ENCODE results near the gene CDCA5. TPM values are rescaled to one million over a fixed set of nuclear protein-coding genes. Genes with fewer than 3 reads are reported as not detected.

Gene CDCA5
- total RNA-seq, 2 donors from 2014 or later = 0.54 to 5.3 TPM

DNA sequence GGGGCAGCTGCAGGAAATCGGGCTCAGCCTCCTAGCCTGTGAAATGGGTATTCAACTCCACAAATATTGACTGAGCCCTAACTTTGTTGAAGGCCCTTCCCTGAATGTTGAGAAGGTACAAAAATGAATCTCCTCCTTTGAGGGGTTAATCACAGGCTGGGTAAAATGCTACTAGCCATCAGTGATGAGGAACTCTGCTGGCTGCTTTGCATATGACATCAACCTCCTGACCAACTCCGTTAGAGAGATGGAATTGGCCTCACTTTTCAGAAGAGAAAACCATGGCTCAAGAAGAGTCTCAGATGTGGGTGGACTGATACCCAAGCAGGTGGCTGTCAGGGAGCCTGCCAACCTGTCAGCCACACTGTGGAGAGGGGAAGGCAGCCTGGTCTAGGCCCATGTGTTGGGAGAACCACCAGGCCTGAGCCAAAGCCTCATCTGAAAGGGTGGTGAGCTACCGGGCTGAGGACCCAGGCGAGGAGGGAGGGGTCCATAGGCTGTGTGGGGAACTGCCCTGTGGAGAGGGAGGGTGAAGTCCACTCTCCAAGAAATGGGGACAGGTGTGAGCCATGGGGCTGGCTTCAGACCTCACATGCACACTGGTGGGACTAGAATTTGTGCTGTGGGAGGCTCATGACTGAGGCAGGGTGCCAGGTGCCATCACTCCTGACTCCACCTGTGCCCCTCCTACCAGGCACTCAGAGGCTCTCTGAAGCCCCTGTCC is 11.8 kb downstream of the CDCA5 start:
- H3K27me3 ChIP-seq (replicated peaks; ENCODE audit: insufficient read depth) = no peaks in the 10 kb centered on the region
- H3K27ac ChIP-seq = no peak overlapping the region
- H3K9me3 ChIP-seq = no peaks in the 10 kb centered on the region
- TF ChIP-seq, protein P1, sequence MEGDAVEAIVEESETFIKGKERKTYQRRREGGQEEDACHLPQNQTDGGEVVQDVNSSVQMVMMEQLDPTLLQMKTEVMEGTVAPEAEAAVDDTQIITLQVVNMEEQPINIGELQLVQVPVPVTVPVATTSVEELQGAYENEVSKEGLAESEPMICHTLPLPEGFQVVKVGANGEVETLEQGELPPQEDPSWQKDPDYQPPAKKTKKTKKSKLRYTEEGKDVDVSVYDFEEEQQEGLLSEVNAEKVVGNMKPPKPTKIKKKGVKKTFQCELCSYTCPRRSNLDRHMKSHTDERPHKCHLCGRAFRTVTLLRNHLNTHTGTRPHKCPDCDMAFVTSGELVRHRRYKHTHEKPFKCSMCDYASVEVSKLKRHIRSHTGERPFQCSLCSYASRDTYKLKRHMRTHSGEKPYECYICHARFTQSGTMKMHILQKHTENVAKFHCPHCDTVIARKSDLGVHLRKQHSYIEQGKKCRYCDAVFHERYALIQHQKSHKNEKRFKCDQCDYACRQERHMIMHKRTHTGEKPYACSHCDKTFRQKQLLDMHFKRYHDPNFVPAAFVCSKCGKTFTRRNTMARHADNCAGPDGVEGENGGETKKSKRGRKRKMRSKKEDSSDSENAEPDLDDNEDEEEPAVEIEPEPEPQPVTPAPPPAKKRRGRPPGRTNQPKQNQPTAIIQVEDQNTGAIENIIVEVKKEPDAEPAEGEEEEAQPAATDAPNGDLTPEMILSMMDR (IDR thresholded peaks at IDR 0.05) = no peak
- ATAC-seq (ENCODE audit: insufficient number of reproducible peaks, low FRiP score, low read depth) = no peak
- DNase-seq (ENCODE audit: low spot score) = no peak
- H3K36me3 ChIP-seq = no peaks in the 10 kb centered on the region
- H3K4me1 ChIP-seq (ENCODE audit: control insufficient read depth in 1 of 2, low read depth in 2 of 2) = no peaks in the 10 kb centered on the region
- no peak overlapping the region for H3K4me3 ChIP-seq

DNA sequence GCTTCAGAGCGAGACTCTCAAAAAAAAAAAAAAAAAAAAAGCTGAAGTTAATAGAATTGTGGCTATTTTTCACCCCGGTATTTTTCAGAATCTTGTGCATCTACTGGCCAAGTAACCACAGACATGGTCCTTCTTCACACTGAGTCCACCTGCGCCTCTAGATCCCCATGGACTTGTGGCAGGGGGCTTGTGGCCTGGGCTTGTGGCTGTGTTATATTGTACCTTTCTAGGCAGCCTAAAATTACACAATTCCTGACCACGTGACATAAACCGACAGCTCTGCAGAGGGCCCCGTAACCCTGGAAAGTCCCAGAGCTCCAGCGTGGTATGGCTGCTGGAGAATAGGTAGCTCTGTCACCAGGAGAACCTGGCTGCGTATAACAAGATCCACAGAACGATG is 14.6 kb downstream of the CDCA5 start:
- Histone ChIP-seq H3K27me3 (replicated peaks; ENCODE audit: insufficient read depth) (no peaks in the 10 kb centered on the region), H3K36me3 (no peaks in the 10 kb centered on the region), H3K27ac (no peak overlapping the region), H3K4me1 (ENCODE audit: control insufficient read depth in 1 of 2, low read depth in 2 of 2) (no peaks in the 10 kb centered on the region), H3K4me3 (no peak overlapping the region), H3K9me3 (no peaks in the 10 kb centered on the region)
- no peak for DNase-seq (ENCODE audit: low spot score)
- ATAC-seq (ENCODE audit: insufficient number of reproducible peaks, low FRiP score, low read depth) = no peak
- TF ChIP-seq, protein P1 (IDR thresholded peaks at IDR 0.05) = no peak

DNA sequence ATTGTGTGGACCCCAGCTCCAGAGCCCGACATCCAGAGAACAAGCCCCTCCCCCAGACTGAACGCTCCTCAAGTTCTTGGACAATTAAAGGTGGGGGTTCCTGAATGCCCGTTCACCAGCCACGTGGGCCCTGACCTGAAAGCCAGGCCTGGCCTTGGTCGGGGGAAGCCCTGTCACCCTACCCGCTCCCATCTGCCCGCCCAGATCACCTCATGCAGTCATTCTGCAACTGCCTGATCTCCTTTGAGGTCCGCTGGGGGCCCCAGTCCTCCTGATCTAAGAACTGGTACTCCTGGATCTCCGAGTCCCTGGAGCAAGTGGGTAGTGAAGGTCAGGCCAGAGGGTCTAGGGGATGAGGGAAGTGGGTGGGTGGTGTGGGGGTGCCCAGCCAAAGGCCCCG is 16.4 kb downstream of the CDCA5 start:
- no peaks in the 10 kb centered on the region for H3K27me3 ChIP-seq (replicated peaks; ENCODE audit: insufficient read depth)
- DNase-seq (ENCODE audit: low spot score) (no peak), ATAC-seq (ENCODE audit: insufficient number of reproducible peaks, low FRiP score, low read depth) (no peak)
- H3K36me3 ChIP-seq = no peaks in the 10 kb centered on the region
- H3K9me3 ChIP-seq = no peaks in the 10 kb centered on the region
- TF ChIP-seq, protein P1 (IDR thresholded peaks at IDR 0.05) = no peak
- no peak overlapping the region for H3K4me3 ChIP-seq
- no peaks in the 10 kb centered on the region for H3K4me1 ChIP-seq (ENCODE audit: control insufficient read depth in 1 of 2, low read depth in 2 of 2)
- no peak overlapping the region for H3K27ac ChIP-seq

DNA sequence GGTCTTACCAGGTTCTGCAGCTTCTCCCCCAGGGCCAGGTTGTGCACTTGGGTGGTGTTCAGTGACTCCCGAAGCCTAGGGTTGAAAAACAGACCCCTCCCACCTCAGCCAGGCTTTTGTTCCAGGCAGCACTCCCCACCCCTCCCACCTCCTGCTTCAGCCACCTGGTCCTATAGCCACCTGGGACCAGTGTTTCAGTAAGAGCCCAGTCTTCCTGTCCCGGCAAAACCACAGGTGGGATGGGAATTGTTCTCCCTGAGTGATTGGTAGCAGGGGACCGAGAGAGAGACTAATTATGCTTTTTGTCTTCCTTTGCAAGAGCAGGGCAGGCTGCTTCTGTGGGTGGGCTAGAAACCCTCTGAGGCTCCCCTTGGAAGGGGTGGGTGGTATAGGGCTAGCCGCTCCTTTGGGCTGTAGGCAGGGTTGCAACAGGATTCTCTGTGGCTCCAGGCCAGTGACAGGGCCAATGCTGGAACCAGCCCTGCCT is 17.0 kb downstream of the CDCA5 start:
- Histone ChIP-seq H3K4me3 (no peak overlapping the region), H3K27me3 (replicated peaks; ENCODE audit: insufficient read depth) (no peaks in the 10 kb centered on the region), H3K27ac (no peak overlapping the region), H3K9me3 (no peaks in the 10 kb centered on the region), H3K36me3 (no peaks in the 10 kb centered on the region), H3K4me1 (ENCODE audit: control insufficient read depth in 1 of 2, low read depth in 2 of 2) (no peaks in the 10 kb centered on the region)
- TF ChIP-seq, protein P1 (IDR thresholded peaks at IDR 0.05) = no peak
- ATAC-seq (ENCODE audit: insufficient number of reproducible peaks, low FRiP score, low read depth) = no peak
- DNase-seq (ENCODE audit: low spot score) = no peak

DNA sequence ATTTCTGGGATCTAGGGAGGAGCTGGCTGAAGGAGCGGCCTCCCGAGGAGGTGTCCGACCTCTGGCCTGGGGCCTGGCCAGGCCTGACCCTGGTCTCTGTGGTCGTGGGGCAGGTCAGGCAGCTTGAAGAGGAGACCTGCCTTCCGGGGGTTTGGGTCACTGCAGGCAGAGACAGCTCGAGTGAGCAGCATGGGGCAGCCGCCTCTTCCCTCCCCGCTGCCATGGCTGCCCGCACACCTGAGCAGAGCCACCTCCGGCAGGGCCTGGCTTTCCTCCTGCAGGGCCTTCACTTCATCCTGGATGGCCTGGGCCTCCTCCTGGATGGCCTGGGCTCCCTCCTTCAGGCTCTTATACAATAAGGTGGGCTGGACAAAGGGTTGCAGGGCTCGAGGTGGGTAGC is 17.5 kb downstream of the CDCA5 start:
- H3K36me3 ChIP-seq = no peaks in the 10 kb centered on the region
- no peaks in the 10 kb centered on the region for H3K27me3 ChIP-seq (replicated peaks; ENCODE audit: insufficient read depth)
- DNase-seq (ENCODE audit: low spot score) (no peak), ATAC-seq (ENCODE audit: insufficient number of reproducible peaks, low FRiP score, low read depth) (no peak)
- H3K27ac ChIP-seq = no peak overlapping the region
- no peaks in the 10 kb centered on the region for H3K9me3 ChIP-seq
- H3K4me1 ChIP-seq (ENCODE audit: control insufficient read depth in 1 of 2, low read depth in 2 of 2) = no peaks in the 10 kb centered on the region
- TF ChIP-seq, protein P1 (IDR thresholded peaks at IDR 0.05) = no peak
- H3K4me3 ChIP-seq = no peak overlapping the region

Data from thoracic aorta (tissue), 2 donors.